NCI-H446 (cell line): ENCODE data around the gene MFAP2.
A peak's percentile ranks its signal among the peaks of the same experiment; 100 is the strongest.

Experiments
- DNase-seq, 2 experiments: peaks; one replicate each; lab custom pipeline; 2025; lab: John Stamatoyannopoulos, UW

MFAP2 gene

DNA sequence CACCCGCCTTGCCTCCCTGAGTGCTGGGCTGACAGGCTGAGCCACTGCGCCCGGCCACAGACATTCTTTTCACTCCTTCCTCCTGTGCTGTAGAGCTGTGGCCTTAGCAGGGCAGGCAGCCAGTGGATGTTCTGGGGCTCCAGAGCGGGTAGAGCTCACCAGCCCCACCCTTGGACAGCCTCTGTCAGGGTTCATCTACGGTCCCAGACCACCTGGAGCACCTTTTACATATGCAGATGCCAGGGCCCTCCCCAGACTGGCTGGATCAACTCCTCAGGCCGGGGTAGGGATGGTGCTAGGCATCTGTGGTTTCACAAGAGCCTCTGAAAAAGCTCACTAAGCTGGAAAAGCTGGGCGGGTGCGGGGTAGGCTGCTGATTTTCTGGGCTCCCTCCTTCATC is 26.7 kb upstream of the MFAP2 start:
- no peak for DNase-seq

DNA sequence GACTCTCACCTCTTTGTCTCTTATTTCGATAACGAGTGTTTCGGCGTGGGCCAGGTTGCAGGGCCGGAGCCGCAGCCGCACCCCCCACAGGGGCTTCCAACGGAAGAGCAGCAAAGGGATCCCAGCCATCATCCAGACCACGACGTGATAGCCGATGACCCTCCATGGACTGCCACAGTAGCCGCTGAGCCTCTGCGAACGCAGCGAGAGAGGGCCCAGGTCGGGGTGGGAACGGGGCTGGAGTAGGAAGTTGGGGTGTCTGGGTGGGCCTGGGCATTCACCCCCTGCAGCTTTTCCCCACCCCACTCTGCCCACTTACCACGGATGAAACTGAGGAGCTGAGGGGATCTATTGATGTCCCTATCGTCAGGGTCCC is 24.9 kb upstream of the MFAP2 start:
- DNase-seq = no peak

DNA sequence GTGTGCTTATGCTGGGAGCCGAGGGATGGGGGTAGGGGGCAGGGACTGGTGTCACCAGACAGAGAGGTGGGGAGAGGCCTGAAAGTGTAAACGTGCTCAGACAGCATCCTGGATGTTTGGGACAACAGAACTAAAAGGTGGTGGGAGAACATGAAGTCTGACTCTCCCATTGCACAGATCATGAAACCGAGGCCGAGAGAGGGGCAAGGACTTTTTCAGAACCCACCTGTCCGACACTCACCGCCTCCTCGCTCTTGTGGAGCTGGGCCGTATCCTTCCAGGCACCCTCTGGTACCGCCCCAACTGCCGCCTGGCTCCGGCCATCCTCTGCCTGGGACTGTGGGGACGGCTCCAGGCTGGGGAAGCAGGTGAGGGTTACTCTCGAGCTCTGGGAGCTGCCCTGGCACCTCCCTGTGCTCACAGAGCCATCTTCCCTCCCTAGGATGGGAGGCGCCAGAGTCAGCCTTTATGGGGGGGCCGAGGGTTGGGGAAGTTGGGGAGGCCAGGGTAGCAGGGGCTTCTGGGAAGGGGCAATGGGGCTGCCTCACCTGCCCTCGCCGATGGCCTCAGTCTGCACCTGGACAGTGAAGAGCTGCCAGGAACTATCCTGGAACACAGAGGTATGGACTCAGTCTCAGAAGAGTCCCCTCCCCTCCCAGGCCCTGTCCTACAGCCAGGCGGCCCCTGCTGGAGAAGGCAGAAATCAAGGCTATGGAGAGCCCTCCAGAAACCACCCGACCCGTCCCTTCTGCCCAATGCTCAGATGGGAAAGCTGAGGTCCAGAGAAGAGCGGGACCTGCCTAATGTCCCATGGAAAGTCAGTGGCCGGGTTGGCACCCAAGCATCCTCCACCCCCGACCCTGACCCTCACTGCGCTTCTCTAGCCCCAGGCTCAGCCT is 24.3 kb upstream of the MFAP2 start:
- DNase-seq = no peak

DNA sequence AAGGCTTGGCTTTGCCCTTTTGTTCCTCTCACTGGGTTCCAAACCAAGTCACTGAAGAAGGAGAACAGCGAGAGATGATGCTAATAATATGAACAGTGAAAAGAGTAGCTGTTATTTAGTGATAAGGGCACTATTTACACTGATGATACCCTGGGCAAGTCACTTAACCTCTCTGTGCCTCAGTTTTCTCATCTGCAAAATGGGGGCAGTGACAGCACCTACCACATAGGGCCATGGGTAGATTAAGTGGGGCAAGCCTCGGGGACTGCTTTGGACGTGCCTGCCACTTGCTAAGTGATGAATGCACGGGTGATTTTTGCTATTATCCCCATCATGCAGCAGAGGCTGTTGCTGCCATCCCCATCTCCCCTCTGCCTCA is 22.1 kb upstream of the MFAP2 start:
- no peak for DNase-seq

DNA sequence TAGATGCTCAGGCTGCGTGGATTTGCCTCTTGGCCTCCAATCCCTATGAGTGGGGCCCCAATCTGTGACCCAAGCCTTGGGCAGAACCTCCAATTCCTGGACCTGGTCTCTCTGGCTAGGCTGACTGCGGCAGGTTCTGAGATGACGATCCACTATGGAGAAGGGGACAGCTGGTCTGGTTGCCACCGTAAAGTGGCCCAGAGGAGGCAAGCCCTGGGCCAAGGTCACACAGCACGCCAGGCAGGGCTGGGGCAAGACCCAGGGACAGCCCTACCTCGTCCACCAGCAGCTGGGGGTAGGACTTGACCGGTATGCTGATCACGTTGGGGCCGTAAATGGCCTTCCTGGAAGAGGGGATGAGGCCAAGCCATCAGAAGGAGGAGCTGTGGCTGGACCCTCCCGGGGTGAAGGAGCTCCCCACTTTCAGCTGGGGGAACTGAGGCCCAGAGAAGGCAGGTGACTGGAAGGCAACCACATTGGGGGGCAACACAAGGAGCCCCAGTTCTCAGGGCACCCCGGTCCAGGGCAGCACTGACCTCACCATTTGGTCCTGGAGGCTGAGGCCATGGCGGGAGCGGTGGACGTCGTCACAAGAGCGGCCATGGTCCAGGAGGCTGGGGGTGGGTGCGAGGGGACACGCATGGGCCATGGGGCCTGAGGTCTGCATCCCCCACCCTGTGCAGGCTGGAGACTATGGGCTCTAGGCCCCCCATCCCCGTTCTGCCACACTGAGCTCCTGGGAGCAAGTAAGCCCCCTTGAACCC is 21.5 kb upstream of the MFAP2 start:
- no peak for DNase-seq

DNA sequence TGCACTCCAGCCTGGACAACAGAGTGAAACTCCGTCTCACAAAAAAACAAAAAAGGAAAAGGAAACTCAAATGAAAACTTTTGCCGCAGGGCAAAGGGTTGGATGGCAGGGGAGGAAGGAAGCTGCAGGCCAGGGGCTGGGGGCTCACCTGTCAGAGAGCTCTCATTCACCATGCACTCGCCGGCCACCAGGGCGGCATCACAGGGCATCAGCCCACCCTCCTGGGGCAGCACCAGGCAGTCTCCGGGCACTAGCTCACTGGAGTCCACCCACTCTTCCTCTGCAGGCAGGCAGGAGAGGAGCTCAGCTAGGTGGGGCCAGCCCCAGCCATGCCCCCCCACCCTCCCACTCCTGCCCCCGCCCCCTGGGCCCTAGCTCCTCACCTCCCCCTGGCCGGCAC is 19.4 kb upstream of the MFAP2 start:
- DNase-seq = no peak

DNA sequence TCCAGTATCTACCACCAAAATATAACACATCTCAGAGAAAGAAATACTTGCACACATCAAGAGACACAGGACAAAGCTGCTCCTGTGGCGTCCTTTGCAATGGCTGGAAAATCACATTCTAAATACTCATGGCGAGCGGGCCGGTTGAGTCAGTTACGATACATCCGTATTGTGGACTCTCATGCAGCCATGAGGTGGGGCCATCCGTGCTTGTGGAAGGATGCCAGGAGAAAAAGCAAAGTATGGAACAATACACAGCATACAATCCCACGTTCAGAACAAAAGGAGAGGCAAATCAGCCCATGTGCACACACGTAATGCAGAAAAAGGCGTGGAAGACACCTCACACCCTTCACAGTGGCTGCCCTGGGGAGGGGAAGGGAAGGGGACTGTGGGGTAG is 18.2 kb upstream of the MFAP2 start:
- no peak for DNase-seq

DNA sequence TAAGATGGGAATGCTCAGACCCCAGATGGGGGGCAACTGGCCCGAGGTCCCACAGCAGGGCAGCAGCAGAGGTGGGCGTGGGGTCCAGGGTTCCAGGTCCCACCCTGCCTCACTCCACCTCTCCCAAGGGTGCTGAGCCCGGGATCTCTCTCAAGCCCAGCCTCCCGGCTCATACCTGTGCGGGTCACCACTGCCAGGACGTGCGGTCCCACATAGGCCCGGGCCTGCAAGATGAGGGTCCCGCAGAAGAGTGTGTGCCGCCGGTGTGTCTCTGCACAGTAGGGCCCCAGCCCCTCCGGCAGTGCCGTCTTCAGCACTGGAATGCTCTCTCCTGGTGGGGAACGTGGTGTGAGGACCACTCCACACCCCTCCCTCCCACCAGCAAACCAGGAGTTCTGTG is 16.4 kb upstream of the MFAP2 start:
- DNase-seq = no peak

DNA sequence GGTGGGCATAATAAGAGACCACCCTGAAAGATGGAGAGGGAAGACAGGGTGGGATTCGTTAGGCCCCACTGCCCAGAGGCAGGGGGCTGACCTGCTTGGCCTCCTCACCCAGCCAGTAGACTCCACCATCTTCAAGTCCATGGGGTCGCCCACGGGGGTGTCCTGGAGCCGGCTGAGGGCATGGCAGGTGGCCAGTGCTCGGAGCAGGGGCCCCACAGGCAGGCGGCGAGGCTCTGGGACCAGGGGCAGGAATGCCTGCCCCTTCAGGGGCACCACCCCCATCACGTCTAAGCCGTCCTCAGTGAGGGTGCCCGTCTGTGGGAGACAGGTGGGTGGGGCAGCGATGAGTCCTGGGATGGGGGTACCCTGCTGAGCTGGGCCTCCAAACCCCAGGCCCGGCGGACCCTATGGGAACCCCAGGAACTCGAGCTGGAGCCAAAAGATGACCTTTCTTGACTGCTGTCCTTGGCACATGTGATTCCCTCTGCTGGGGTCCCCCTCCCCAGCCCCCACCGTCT is 13.2 kb upstream of the MFAP2 start:
- DNase-seq = no peak

DNA sequence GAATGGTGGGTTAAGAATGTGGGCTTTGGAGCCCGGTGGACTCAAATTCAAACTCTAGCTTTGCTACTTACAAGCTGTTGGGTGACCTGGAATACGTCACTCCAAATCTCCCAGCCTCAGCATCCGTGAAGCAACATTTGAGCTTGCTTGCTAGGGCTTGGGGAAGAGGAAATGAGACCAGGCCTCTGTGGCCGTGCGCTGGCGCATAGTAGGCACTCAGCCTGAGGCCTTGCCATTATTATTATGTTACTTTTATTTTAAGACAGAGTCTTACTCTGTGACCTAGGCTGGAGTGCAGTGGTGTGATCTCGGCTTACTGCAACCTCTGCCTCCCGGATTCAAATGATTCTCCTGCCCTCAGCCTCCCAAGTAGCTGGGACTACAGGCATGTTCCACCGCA is 12.3 kb upstream of the MFAP2 start:
- no peak for DNase-seq

DNA sequence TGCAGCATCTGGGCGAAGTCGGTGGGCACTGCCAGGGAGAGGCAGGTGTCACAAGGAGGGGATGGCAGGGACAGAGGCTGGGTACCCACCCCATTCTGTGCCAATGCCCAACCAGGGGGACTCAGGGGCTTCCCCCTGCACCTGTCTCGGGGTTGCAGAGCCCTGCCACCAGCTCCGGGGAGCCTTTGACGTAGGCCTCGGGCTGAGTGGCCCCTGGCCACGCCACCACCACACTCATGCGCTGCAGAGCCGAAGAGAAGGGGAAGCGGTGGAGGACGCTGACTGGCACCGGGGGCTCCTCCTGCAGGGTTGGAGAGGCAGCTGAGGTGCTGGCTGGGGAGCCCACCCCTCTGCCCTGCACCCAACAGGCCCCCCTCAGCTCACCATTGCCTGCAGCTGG is 11.7 kb upstream of the MFAP2 start:
- no peak for DNase-seq

DNA sequence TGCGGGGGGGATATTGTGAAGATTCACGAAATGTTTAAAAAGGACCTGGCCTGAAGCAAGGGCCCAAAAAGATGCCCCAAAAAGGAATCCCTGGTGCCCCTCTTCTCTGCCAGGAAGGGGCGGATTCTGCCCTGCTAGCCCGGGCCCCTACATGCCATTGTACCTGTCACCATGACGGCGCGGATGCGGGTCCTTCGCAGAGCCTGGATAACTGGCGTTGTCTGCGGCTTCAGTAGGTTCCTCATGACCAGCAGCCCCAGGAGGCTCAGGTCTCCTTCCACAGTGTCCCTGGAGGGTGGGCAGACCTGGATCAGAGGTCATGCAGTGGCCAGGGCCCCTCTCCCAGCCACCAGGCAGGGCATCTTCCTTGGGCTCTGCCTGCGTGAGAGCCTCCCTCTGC is 11.2 kb upstream of the MFAP2 start:
- DNase-seq = no peak

DNA sequence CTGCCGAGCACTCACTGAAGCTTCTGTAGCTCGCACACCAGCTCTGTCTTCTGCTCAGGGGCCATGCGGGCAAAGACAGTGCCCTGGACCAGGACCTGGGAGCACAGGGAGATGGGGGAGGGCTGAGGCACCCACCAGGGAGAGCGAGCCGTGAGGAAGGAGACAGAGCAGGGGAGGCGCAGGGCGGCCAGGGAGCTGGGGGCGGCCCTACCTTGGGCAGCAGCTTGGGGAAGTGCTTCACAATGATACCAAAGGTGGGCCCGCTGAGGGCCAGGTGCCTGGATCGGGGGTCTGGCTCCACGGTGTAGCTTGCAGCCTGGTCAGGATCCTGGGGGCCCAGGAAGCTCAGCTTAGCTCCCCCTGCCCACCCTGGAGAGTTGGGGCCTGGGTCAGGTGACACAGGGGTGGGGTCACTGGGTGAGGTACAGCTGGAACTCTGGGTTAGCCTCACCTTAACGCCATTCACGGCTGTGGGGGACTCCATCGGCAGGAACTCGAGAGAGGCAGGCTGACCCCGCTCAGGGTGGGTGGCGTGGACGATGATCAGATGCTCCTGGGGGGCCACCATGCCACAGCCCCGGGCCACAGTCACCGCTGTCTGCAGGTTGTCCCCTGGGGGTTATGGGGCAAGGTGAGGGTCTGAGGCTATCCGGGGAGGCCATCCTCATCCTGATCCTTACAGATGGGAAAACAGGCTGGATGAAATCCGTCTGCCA is 9.4 kb upstream of the MFAP2 start:
- no peak for DNase-seq

DNA sequence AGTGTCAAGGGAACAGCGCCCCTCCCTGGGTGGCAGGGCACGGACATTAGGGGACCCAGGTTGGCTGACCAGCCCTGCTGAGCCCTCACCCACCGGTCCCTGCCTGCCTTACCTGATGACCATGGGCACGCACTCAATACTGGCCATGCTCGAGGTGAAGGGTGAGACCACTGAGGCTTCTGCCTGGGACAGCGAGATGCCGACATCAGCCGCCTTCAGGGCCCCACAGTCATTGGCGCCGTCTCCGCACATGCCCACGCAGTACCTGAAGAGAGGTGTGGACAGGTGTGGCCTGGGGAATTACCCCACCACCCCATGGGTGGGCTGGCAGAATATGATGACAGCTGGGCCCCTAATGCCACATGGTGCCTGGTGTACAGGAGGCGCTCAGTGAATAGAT is 7.8 kb upstream of the MFAP2 start:
- DNase-seq = no peak

DNA sequence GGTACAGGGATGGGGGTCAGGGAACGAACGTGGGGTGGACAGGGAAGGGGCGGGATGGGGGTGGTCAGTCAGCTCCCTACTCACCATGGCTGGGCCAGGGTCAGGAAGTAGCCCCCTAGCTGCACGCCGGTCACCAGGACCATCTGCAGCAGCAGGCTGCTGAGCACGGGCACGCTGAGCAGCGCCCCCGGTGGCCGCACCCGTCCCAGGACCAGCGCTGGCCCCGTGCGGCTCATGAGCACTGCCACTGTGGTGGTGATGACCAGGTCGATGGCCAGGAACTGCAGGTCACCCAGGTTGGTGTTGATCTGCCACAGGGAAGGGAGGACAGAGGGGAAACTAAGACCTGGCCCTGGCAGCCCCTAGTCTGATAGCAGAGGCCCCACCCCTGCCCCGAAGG is 6.5 kb upstream of the MFAP2 start:
- no peak for DNase-seq

DNA sequence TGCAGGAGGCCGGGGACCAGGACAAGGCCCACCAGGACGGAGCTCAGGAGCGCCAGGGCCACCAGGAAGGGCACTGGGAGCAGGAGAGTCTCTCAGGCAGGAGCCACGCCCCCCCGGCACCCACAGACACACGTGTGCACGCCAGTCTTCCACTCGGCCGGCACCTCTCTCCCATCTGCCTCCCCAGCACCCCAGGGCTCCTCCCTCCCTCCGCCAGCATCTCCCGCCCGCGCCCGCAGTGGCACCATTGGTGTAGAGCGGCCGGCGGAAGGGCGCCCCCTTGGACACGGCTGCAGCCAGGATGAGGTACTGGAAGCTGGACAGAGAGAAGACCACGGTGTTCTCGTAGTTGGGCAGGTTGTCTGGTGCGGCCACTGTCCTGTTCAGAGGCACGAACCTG is 6.1 kb upstream of the MFAP2 start:
- DNase-seq = no peak

DNA sequence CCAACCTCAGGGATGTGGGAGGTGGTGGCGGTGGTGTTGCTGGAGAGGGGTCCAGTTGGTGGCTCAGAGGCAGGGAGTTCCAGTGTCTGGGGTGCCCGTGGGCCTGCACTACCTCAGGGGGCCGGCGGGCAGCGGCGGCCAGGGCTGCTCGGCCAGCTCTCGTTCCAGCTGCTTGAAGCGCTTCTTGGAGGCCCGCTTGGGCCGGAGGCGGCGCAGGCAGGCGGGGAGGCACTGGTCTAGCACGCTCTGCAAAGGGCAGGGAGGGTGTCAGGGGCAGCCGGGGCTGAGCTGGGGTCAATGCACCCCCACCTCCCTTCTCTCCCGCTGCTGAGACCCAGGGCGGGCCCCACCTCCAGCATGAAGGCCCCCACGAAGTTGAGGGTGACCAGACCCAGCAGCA is 5.7 kb upstream of the MFAP2 start:
- no peak for DNase-seq

DNA sequence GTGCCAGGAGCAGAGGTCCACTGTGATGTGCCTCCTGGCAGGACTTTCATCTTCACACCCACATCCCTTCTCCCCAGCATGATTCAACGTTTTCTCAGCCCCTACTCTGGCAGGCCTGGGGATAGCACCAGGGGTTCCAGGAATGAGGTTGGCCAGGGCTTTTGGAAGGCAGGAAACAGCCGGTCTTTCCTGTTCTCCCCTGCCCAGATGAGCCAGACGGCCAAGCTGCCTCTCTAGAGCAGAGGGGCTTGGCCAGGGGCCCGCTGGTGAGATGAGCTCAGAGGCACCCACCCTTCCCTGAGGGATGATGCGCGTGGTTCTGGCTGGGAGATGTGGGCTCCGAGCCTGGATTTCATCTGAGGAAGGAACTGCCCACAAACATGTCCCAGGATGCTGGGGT is 4.3 kb upstream of the MFAP2 start:
- DNase-seq = peak; percentile 94 to 98

DNA sequence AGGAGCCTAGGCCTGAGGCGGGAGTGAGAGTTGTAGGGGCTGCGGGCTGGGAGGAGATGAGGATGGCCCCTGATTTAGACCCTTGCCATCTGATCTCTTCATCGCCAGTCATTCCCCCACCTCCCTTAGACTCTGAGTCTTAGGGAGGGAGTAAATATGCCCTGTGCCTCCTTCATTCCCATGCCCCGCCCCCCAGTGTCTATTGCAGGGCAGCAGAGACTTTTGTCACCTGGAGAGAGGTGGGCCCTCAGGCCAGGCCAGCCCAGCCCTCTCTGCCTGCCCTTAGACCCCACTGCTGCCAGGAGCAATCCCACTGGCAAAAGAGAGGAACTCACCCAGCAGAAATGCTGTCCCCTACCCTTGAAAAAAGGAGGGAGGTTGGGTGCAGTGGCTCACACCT is 3.2 kb upstream of the MFAP2 start:
- no peak for DNase-seq

DNA sequence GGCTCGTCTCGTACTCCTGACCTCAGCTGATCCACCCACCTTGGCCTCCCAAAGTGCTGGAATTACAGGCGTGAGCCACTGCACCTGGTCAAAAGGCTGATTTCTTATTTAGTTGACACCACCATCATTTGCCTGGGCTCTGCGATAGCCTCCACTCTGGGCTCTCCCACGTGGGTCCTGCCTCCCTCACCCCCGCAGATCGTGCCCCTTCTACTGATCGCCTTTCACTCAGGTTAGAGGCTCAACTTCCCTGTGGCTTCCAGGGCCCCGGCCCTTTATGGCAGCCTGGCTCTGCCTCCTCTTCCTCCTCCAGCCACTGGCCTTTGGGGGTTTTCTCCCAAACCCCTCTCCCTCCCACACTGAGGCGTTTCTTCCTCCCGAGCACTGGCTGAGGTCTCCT is 2.5 kb upstream of the MFAP2 start:
- DNase-seq = no peak

DNA sequence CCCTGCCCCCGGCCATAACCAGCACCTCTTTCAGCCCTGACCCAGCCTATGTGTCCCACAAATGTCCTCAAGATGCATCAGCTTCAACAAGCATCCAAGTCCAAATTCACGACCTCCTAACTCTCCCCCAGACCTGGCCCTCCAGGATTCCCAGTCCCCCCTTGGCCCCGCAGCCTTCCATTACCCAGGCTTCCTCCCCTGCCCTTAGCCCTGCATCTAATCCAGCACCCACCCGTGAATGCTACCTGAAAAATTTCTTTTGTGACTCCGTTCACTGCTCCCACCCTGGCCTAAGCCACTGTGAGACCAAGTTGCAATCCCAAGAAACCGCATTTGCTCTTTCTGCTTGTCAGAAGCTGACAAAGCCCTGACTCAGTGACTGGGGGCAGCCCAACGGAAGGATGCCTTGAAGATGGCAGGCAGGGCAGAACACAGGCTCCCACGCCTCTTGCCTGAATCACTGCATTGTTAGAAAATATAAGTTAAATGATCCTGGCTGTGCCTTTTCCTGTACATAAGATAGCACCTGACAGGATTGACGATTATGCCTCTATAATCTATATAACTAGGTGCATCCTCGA is 939 bp upstream of the MFAP2 start:
- DNase-seq = no peak
